IPS-15b (cell line): Measurements from ENCODE around the gene CCDC197.

Experiments used
- H3K27me3 ChIP-seq: one replicate; pipeline ENCODE4 v1.6.1; 2013; ENCODE audit warnings: low read length; ENCODE audit not compliant: control insufficient read depth, insufficient read depth
- H3K36me3 ChIP-seq: one replicate; pipeline ENCODE4 v1.6.1; 2013; ENCODE audit warnings: low read length; ENCODE audit not compliant: control insufficient read depth, insufficient read depth
- H3K4me1 ChIP-seq: one replicate; pipeline ENCODE4 v1.6.1; 2013; ENCODE audit warnings: mild to moderate bottlenecking, low read length; ENCODE audit not compliant: control insufficient read depth, insufficient read depth
- H3K4me3 ChIP-seq: one replicate; pipeline ENCODE4 v1.5.1; 2013; ENCODE audit warnings: low read depth, low read length
- H3K9ac ChIP-seq: one replicate; pipeline ENCODE4 v1.6.1; 2013; ENCODE audit warnings: low read depth, mild to moderate bottlenecking, low read length
- H3K9me3 ChIP-seq: one replicate; pipeline ENCODE4 v1.6.1; 2013; ENCODE audit warnings: mild to moderate bottlenecking, low read length; ENCODE audit not compliant: control insufficient read depth, insufficient read depth

Gene CCDC197

DNA sequence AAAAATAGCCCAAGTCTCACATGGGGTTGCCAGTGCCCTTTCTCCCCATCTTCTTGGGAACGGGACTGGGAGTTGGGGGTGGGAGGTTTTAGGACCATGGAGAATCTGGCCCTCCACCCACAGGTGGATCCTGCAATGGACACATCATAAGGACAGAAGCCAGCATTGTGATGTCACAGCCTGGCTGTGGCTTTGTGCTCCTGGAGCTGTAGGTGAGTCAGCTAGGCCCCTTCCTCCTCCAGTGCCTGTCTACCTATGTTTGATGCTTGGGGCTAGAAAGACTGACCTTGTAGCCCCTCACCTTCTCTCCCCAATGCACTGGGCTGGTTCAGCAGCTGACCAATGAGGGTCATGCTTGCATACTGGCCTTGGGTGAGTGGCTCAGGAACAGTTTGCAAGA, at the start of gene CCDC197:
Gene CCDC197 (plus strand): TSS at position 220 of the 400 bp plus-strand sequence. CDS start 831 bp downstream, outside the sequence.
- peaks cover 2% of the 10 kb centered on the region for H3K4me1 ChIP-seq
- H3K9ac ChIP-seq = no peak within 1 kb of the TSS
- no peaks in the 10 kb centered on the region for H3K9me3 ChIP-seq
- no peak within 1 kb of the TSS for H3K4me3 ChIP-seq
- no peaks in the 10 kb centered on the region for H3K27me3 ChIP-seq
- H3K36me3 ChIP-seq = no peaks in the 10 kb centered on the region

DNA sequence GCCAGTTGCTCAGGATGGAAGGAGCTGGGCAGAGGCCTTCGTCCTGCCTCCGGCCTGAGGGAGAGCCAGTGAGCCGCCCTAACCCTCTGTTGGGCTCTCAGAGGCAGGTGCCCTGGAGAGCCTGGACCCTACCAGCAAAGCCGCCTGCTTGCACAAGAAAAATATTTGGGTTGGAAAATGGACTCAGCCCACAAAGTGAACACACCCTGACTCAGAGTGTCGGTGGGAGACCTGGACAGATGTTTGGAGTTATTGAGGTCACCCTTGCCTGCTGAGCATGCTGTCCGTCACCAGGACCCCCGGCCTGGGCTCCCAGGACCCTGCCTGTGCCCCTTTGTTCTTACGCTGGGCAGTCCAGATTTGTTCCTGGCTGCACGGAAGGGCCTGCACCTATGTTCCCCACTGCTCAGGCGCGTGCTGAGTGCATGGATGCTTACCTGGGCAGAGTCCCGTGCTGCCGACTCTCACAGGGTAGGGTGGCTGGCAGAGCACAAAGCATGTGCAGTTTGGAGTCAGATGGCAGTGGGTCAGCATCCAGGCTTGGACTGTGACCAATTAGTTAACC, 47.5 kb upstream of the CCDC197 start:
- H3K9ac ChIP-seq = no peak overlapping the region
- H3K4me1 ChIP-seq = peaks cover 2% of the 10 kb centered on the region
- H3K4me3 ChIP-seq = no peak overlapping the region
- no peaks in the 10 kb centered on the region for H3K9me3 ChIP-seq
- H3K36me3 ChIP-seq = no peaks in the 10 kb centered on the region
- H3K27me3 ChIP-seq = no peaks in the 10 kb centered on the region

DNA sequence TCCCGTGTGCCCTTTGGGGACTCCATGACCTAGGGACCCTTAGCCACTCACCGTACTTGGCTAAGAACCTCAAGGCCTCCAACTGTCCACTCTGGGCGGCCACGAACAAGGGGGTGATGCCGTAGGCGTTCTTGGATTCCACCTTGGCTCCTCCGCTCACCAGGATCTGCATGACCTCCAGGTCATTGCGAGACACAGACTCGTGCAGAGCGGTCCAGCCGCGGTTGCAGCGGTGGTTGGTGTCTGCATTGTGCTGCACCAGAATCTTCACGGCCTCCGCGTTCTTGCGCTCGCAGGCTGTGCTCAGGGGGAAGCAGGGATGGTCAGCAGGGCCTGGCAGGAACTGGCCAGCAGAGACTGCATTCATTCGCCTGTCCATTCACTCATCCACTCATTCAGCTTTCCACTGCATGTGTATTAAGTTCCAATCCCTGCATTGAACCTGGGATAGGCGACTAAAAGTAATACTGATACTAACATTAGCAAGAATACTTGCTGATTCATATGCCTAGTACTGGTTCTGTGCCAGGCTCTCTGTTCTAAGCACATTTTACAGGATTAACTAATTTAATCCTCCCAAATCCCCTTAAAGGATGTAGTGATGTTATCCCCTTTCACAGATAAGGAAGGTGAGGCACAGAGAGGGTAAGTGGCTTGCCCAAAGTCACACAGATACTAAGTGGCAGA, 46.0 kb upstream of the CCDC197 start:
- H3K9ac ChIP-seq = no peak overlapping the region
- H3K9me3 ChIP-seq = no peaks in the 10 kb centered on the region
- no peak overlapping the region for H3K4me3 ChIP-seq
- no peaks in the 10 kb centered on the region for H3K27me3 ChIP-seq
- no peaks in the 10 kb centered on the region for H3K36me3 ChIP-seq
- H3K4me1 ChIP-seq = peaks cover 7% of the 10 kb centered on the region

DNA sequence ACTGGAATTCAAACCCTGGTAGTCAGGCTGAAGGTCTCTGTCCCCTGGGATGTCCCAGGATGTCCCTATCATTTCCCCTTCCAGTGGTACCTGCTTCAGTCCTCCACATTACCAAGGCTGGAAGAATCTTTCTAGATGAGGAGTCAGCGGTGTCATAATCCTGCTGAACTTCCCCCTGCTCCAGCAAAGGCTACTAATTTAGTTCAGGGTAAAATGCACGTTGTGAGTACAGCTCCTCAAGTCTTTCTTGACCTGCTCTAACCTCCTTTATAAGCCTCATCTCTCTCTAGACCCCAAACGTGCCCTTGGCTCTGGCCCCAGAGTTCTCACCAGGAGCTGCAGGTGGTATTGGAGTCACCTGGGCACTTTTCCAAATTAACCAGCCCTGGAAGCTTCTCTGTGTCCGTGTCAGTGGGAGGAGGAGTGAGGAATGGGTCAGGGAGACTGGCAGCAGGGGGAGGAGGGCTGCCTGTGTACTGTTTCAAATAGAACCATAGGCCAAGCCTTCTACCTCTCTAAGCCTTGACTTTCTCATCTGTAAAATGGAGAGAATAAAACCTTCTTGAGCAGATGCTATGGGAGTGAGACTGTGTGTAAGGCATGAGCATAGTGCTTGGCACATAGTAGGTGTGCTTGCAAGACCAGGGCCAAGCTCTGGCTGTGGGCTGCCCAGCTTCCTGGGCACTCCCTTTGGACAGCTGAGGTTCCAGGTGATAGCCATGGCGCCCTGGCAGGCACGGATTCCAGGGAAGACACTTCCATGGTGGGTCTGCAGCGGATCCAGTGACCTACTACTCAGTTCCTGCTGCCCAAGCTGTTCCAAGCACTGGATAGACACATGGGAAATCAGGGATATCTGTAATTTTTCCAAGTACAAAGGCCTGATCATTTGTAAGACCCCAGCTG, 45.2 kb upstream of the CCDC197 start:
- Histone ChIP-seq H3K9ac (no peak overlapping the region), H3K9me3 (no peaks in the 10 kb centered on the region), H3K4me1 (peaks cover 7% of the 10 kb centered on the region), H3K36me3 (no peaks in the 10 kb centered on the region), H3K4me3 (no peak overlapping the region), H3K27me3 (no peaks in the 10 kb centered on the region)

DNA sequence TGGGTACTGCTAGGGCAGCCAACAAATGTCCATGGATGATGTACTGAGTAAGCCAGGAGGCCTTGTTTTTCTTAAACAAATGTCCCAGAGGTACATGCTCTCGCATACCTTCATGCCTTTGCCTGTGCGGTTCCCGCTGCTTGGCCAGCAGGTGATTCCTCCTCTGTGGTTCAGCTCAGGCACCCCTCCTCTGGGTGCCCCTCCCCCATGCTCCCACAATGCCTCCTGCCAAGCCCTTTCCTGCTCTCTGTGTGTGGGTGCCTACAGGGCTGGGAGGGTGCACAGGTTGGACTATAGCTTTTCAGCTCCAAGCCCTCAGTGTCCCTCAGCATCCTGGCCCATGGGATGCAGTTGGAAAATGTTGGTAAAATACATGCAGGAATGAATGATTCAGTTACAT, 44.3 kb upstream of the CCDC197 start:
- Histone ChIP-seq H3K27me3 (no peaks in the 10 kb centered on the region), H3K9me3 (no peaks in the 10 kb centered on the region), H3K36me3 (no peaks in the 10 kb centered on the region), H3K9ac (no peak overlapping the region), H3K4me1 (peaks cover 7% of the 10 kb centered on the region), H3K4me3 (no peak overlapping the region)

DNA sequence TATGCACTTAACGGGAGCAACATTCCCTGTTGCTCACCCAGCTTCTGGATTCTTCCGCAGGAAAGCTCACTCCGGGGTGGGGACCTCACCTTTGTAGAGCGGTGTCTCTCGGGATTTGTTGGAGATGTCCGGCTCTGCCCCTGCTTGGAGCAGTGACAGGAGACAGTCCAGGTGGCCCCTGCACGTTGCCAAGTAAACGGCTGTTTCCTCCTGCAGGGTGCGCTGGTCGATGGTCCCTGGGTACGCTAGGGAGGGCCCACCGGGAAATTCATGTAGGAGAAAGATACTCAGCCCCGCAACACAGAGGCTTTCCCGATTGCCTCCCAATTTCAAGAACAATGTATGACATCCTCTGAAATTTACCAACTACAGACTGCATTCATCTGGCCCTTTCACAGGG, 43.8 kb upstream of the CCDC197 start:
- Histone ChIP-seq H3K9ac (no peak overlapping the region), H3K4me3 (no peak overlapping the region), H3K36me3 (no peaks in the 10 kb centered on the region), H3K4me1 (peaks cover 7% of the 10 kb centered on the region), H3K27me3 (no peaks in the 10 kb centered on the region), H3K9me3 (no peaks in the 10 kb centered on the region)

DNA sequence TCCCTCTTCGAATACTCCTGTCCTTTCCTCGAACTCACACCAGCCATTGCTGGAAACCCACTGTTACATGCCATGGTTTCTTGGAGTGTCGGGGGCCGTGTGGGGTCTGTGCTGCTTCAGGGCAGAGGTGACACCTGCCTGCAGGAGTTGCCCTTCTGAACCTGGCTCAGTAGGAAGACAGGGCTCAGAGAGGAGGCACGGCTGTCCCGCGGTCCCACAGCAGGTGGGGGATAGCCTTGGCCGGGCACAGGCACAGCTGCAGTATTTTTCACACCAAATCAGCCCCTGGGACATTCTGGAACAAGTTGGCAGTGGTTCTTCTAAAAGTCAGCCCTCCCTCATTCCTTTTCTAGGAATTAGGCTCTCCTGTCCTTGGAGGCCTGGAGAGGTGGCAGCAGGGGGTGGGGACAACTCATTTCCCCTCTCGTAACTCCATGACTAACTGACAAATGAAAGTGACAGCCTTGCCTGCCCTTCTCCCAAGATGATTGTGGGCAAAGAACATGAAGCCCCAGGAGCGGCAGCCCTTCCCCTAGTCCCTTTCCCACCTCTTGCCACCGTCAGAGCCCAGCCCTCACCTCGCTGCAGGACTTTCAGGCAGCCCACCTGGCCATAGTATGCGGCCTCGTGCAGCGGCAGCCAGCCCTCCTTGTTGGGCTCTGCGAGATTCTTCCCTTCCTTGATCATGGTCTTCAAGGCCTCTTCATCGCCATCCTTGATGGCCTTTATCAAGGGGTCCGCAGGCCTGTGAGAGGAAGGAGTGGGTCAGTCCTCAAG, 43.2 kb upstream of the CCDC197 start:
- no peaks in the 10 kb centered on the region for H3K9me3 ChIP-seq
- H3K36me3 ChIP-seq = no peaks in the 10 kb centered on the region
- no peaks in the 10 kb centered on the region for H3K27me3 ChIP-seq
- H3K4me3 ChIP-seq = no peak overlapping the region
- H3K9ac ChIP-seq = no peak overlapping the region
- H3K4me1 ChIP-seq = peaks cover 7% of the 10 kb centered on the region

DNA sequence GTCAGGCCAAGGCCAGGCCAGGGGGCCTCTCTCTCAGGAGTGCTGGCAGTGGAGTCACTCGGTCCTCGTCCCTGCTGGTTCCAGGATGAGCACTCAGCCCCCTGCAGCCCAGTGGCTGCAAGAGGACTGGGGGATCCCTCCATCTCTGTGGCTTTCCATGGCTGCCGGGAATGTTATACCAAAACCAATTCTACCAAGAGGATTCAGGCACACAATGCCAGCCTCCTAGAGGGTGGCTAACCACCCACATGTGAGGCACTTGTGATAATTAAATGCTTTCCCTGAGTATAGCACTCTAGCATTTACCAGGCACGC, 42.6 kb upstream of the CCDC197 start:
- H3K9me3 ChIP-seq = no peaks in the 10 kb centered on the region
- no peak overlapping the region for H3K4me3 ChIP-seq
- H3K9ac ChIP-seq = no peak overlapping the region
- H3K27me3 ChIP-seq = no peaks in the 10 kb centered on the region
- peaks cover 7% of the 10 kb centered on the region for H3K4me1 ChIP-seq
- H3K36me3 ChIP-seq = no peaks in the 10 kb centered on the region

DNA sequence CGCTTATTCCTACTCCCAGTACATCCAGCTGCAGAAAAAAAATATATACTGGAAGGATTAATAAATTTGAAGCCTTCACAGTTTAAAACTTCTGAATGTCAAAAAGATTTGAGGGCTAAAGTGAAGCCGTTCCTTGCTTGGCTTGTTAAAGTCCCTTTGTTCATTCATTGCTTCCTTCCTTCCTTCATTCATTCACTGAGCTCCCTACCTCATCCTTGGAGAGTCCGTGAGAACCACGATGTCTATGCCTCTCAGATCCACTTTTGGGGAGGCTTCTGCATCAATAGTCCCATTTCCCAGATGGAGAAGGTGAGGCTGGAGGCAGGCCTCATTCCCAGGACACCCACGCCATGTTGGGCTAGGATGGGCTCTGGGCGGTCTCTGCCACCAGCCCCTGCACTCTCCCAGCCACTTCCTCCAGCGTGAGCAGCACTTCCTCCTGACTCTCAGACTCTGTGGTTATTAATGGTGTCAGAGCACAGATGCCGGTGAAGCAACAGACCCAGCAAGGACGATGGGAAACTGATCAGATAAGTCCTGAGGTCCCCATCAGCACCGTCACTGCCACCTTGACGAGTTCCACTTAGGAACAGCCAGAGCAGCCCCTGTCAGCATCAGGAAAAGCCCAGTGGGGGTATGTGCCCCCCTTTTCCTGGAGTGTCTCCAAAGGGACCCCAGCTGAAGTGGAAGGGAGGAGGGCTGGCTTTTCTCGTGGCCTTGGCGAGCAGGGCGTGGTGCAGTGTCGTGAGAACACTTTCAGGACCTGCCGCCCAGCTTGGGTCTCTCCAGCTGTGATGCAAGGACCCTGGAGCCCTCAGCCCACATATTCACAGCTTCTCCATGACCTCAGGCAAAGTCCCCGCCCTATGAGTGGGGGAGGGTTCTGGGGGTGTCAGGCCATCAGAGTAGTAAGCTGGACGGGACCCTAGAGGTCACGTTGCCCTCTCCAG, 41.9 kb upstream of the CCDC197 start:
- H3K36me3 ChIP-seq = no peaks in the 10 kb centered on the region
- H3K9ac ChIP-seq = no peak overlapping the region
- H3K9me3 ChIP-seq = no peaks in the 10 kb centered on the region
- H3K27me3 ChIP-seq = no peaks in the 10 kb centered on the region
- H3K4me3 ChIP-seq = no peak overlapping the region
- peaks cover 7% of the 10 kb centered on the region for H3K4me1 ChIP-seq

DNA sequence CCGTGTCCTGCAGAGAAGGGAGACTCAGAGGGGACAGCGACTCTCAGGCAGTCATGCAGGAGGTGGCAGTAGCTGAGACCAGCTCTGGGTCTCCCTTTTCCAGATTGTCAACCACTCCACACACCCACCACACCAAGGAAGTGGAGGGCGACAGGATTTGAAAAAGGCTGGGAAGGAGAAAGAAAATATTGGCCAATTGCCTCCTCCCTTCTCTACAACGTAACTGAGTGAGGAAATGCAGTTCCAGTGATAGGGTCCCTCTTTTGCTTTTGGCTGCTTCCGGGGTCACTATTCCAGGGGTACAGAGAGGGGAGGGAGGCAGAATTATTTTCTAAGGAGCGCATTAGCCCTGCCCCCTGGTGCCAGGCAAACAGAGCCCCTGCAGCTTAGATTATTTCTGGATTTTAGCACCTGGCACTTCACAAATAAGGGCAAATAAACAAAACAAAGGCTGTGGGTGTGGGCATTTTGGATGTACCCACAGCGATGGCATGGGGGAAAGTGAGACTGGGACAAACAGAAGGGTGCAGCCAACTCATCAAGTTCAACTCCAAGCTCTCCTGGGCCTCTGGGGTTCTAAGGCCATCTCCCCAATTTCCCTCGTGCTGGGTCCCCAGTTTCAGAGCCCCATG, 41.1 kb upstream of the CCDC197 start:
- H3K27me3 ChIP-seq = no peaks in the 10 kb centered on the region
- no peaks in the 10 kb centered on the region for H3K36me3 ChIP-seq
- H3K9me3 ChIP-seq = no peaks in the 10 kb centered on the region
- no peak overlapping the region for H3K4me3 ChIP-seq
- no peak overlapping the region for H3K9ac ChIP-seq
- peaks cover 7% of the 10 kb centered on the region for H3K4me1 ChIP-seq
